PC-9 (cell line): ENCODE results near the gene SPATA21. TPM values are rescaled to one million over a fixed set of nuclear protein-coding genes. Genes with fewer than 3 reads are reported as not detected.

Experiments used
- BruUV-seq: library from RNA; stranded (reverse); fragments of 400-500 nt; replicated peaks from 2 replicates; lab custom pipeline; 2021; lab: Mats Ljungman, UMichigan
- CTCF ChIA-PET: fragments of 300-600 bp; sonication (Branson Sonifier 250); formaldehyde crosslinking; loops from one replicate; lab custom pipeline; 2022; ENCODE audit warnings: antibody characterized with exemption; lab: Charles Lee
- POLR2A ChIA-PET: fragments of 300-600 bp; sonication (Branson Sonifier 250); formaldehyde crosslinking; loops from one replicate; lab custom pipeline; 2022; ENCODE audit warnings: antibody characterized with exemption; ENCODE audit not compliant: unreplicated experiment; lab: Charles Lee
- DNase-seq, 2 experiments: peaks; one replicate each; pipeline versions ENCODE4 v3.0.0 to v3.0.0-alpha.2; 2015 to 2022; ENCODE audit warnings: mixed read lengths in 1 of 2
- H2AFZ ChIP-seq: fragments of 200-600 bp; sonication (generic); 2 replicates; pipeline ENCODE4 v1.8.1; 2017; ENCODE audit warnings: antibody characterized with exemption
- H3F3A ChIP-seq: fragments of 200-600 bp; sonication (generic); 2 replicates; pipeline ENCODE4 v1.8.1; 2017; ENCODE audit warnings: antibody characterized with exemption, mild to moderate bottlenecking, low read depth; ENCODE audit not compliant: insufficient read depth
- H3K27ac ChIP-seq: fragments of 200-600 bp; sonication (generic); 2 replicates; pipeline ENCODE4 v1.6.1; 2016; ENCODE audit warnings: mixed run types
- H3K27me3 ChIP-seq: fragments of 200-600 bp; sonication (generic); 2 replicates; pipeline ENCODE4 v1.6.1; 2016; ENCODE audit warnings: low read depth, mixed run types; ENCODE audit not compliant: insufficient read depth
- H3K36me3 ChIP-seq: fragments of 200-600 bp; sonication (generic); 2 replicates; pipeline ENCODE4 v1.6.1; 2016; ENCODE audit warnings: low read depth, mixed run types
- H3K4me1 ChIP-seq: fragments of 200-600 bp; sonication (generic); replicated peaks from 2 replicates; pipeline ENCODE4 v1.6.1; 2016; ENCODE audit warnings: mixed run types; ENCODE audit not compliant: insufficient read depth
- H3K4me2 ChIP-seq: fragments of 200-600 bp; sonication (generic); 2 replicates; pipeline ENCODE4 v1.6.1; 2017; ENCODE audit warnings: mixed run types
- H3K4me3 ChIP-seq: fragments of 200-600 bp; sonication (generic); 2 replicates; pipeline ENCODE4 v1.6.1; 2016; ENCODE audit warnings: mixed run types
- H3K79me2 ChIP-seq: fragments of 200-600 bp; sonication (generic); 2 replicates; pipeline ENCODE4 v1.6.1; 2017; ENCODE audit warnings: low read depth, mixed run types
- H3K9me2 ChIP-seq: fragments of 200-600 bp; sonication (generic); 2 replicates; pipeline ENCODE4 v1.8.1; 2017; ENCODE audit warnings: mild to moderate bottlenecking; ENCODE audit not compliant: insufficient read depth
- H3K9me3 ChIP-seq: fragments of 200-600 bp; sonication (generic); 2 replicates; pipeline ENCODE4 v1.8.1; 2016; ENCODE audit warnings: low read depth; ENCODE audit not compliant: insufficient read depth
- H4K20me1 ChIP-seq: fragments of 200-600 bp; sonication (generic); 2 replicates; pipeline ENCODE4 v1.8.1; 2017; ENCODE audit not compliant: insufficient read depth
- EZH2 ChIP-seq: fragments of 200-600 bp; sonication (generic); IDR thresholded peaks from 2 replicates; pipeline ENCODE4 v1.8.0; 2017; ENCODE audit warnings: antibody characterized with exemption, low read depth
- intact Hi-C: fragments of 100-400 bp; cut with micrococcal nuclease; formaldehyde crosslinking; loops from one replicate; pipeline ENCODE4 v1.10.0; 2022; ENCODE audit not compliant: unreplicated experiment
- total RNA-seq: library from RNA; stranded (reverse); gene quantifications from 2 replicates; pipeline ENCODE4 v1.2.3, GENCODE V29; 2021
- TF ChIP-seq, protein P1 (sequence below): fragments of 200-600 bp; sonication (generic); conservative IDR thresholded peaks from 2 replicates; pipeline ENCODE4 v1.6.1; 2017; ENCODE audit warnings: mixed run types, antibody characterized with exemption, mild to moderate bottlenecking, moderate library complexity

Gene SPATA21
- total RNA-seq, 1 experiment from 2014 or later, result not detected

DNA sequence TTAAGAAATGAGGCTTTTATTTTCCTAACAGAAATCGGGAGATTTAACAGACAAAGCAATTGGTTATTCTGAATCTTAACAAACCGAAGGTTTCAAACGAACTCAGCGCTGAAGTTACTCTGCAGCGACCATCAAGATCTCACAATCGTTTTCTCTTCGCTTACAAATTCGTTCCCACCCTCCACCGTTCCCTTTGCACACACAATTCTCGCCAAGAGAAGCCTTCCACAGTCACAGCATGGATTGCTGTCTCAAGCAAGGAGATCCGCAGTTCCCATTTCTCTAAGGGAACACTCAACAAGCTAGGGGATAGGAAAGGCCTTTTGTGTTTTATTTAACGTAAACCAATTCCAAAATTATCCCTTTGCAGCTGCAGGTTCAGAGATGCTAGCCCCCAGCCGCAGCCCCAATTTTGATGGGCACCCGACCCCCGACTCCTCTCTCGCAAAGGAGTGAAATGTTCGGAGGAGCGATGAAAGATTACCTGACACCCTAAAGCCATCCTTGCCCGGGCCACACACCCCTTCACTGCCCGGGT, 85.7 kb downstream of the SPATA21 start:
- TF ChIP-seq, protein P1, sequence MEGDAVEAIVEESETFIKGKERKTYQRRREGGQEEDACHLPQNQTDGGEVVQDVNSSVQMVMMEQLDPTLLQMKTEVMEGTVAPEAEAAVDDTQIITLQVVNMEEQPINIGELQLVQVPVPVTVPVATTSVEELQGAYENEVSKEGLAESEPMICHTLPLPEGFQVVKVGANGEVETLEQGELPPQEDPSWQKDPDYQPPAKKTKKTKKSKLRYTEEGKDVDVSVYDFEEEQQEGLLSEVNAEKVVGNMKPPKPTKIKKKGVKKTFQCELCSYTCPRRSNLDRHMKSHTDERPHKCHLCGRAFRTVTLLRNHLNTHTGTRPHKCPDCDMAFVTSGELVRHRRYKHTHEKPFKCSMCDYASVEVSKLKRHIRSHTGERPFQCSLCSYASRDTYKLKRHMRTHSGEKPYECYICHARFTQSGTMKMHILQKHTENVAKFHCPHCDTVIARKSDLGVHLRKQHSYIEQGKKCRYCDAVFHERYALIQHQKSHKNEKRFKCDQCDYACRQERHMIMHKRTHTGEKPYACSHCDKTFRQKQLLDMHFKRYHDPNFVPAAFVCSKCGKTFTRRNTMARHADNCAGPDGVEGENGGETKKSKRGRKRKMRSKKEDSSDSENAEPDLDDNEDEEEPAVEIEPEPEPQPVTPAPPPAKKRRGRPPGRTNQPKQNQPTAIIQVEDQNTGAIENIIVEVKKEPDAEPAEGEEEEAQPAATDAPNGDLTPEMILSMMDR, result no peak
- no peak for TF ChIP-seq EZH2
- TSS peak; percentile 55 for BruUV-seq
- DNase-seq, result no peak
- H3K36me3 ChIP-seq, result no peaks in the 10 kb centered on the region
- no peaks in the 10 kb centered on the region for H3K9me3 ChIP-seq
- CTCF ChIA-PET, result interaction anchor here (1.2 kb wide), 1 partner anchor 11 kb away, joined by 6 read pairs; no protein-coding TSS in a partner anchor
- POLR2A ChIA-PET, result interaction anchor here (0.6 to 0.7 kb wide), 4 partner anchors 16 to 275 kb away, joined by 3 to 5 read pairs (median 4); partner anchors contain the start of gene RNU1-1
- no peaks in the 10 kb centered on the region for H3K27me3 ChIP-seq
- H3K4me1 ChIP-seq, result peaks cover 30% of the 10 kb centered on the region
- peak overlapping the region; percentile 85 for H3K4me2 ChIP-seq
- H2AFZ ChIP-seq, result peak overlapping the region; percentile 69; the same call in 1 of the 2 replicates
- H3K4me3 ChIP-seq, result peak overlapping the region; percentile 88
- H3F3A ChIP-seq, result peaks cover 8% of the 10 kb centered on the region; the same call in 1 of the 2 replicates
- H4K20me1 ChIP-seq, result no peaks in the 10 kb centered on the region
- H3K9me2 ChIP-seq, result no peaks in the 10 kb centered on the region
- intact Hi-C loops, result no loop called here
- peaks cover 55% of the 10 kb centered on the region for H3K79me2 ChIP-seq
- H3K27ac ChIP-seq, result peak overlapping the region; percentile 80

GRCh38 chr1:16349847-16350406, 87.3 kb downstream of the SPATA21 start:
- Histone ChIP-seq H4K20me1 (no peaks in the 10 kb centered on the region), H3F3A (peaks cover 8% of the 10 kb centered on the region; the same call in 1 of the 2 replicates), H3K27ac (peak overlapping the region; percentile 80), H3K9me3 (no peaks in the 10 kb centered on the region), H3K79me2 (peaks cover 70% of the 10 kb centered on the region), H3K27me3 (no peaks in the 10 kb centered on the region), H3K4me3 (peak overlapping the region; percentile 18; the same call in 1 of the 2 replicates), H3K4me2 (peak overlapping the region; percentile 85), H3K9me2 (no peaks in the 10 kb centered on the region), H3K4me1 (peaks cover 30% of the 10 kb centered on the region), H3K36me3 (no peaks in the 10 kb centered on the region), H2AFZ (no peak overlapping the region)
- intact Hi-C loops, result loop anchor here (1.0 kb wide), 1 partner anchor 16 kb away; no protein-coding TSS in a partner anchor
- CTCF ChIA-PET, result interaction anchor here (0.6 kb wide), 1 partner anchor 13 kb away, joined by 3 read pairs; no protein-coding TSS in a partner anchor
- no TSS peak for BruUV-seq
- POLR2A ChIA-PET, result no interaction called here
- no peak for DNase-seq
- no peak for TF ChIP-seq EZH2
- TF ChIP-seq, protein P1, result no peak

Other genes starting within 250 kb of the SPATA21 start
- gene ARHGEF19, start 224.8 kb downstream of the SPATA21 start, total RNA-seq, result 38.5 and 44.3 TPM in 2 replicates
- gene CPLANE2, start 200.2 kb downstream of the SPATA21 start, total RNA-seq, result 4.5 and 6.1 TPM in 2 replicates
- 13.0 and 15.3 TPM in 2 replicates for gene FBXO42, start 84.9 kb downstream of the SPATA21 start, total RNA-seq
- gene SZRD1, start 70.2 kb downstream of the SPATA21 start, total RNA-seq, result 104 and 114 TPM in 2 replicates
- gene NECAP2, start 3.3 kb upstream of the SPATA21 start, total RNA-seq, result 49.6 and 52.4 TPM in 2 replicates
- 1,333 and 3,235 TPM in 2 replicates for gene RNU1-1, start 76.9 kb upstream of the SPATA21 start, total RNA-seq
- 45.4 and 45.6 TPM in 2 replicates for gene NBPF1, start 176.1 kb upstream of the SPATA21 start, total RNA-seq
- 1,333 and 3,235 TPM in 2 replicates for gene RNU1-3, start 229.5 kb upstream of the SPATA21 start, total RNA-seq